GM12878 (cell line): ENCODE data around the gene CD63.

Experiments used
- BHLHE40 ChIP-seq, 2 experiments: fragments of 450-650 bp in 1 of 2; IDR thresholded peaks; 2 replicates each; pipeline ENCODE4 v1.6.1; 2011 to 2017; ENCODE audit warnings: low read depth in 2 of 2, borderline replicate concordance in 1 of 2, improper control_type of control experiment in 1 of 2, low read length in 1 of 2, mild to moderate bottlenecking in 1 of 2
- EP300 ChIP-seq, 2 experiments: fragments of 150-350 bp in 1 of 2; IDR thresholded peaks; 2 replicates each; pipeline ENCODE4 v1.6.1; 2011 to 2012; ENCODE audit warnings: low read depth in 2 of 2, low read length in 2 of 2, borderline replicate concordance in 1 of 2, improper control_type of control experiment in 1 of 2, inconsistent platforms in 1 of 2; ENCODE audit not compliant: control insufficient read depth in 1 of 2
- EZH2 ChIP-seq: IDR thresholded peaks from 2 replicates; pipeline ENCODE4 v1.6.1; 2012; ENCODE audit warnings: low read depth, mild to moderate bottlenecking, control low read depth, inconsistent platforms, low read length, borderline replicate concordance; ENCODE audit not compliant: control insufficient read depth
- NFYA ChIP-seq: IDR thresholded peaks from 2 replicates; pipeline ENCODE4 v1.6.1; 2011; ENCODE audit warnings: low read depth, mild to moderate bottlenecking, low read length, improper control_type of control experiment, borderline replicate concordance
- POLR2A ChIP-seq: IDR thresholded peaks from 2 replicates; pipeline ENCODE4 v1.6.1; 2011; ENCODE audit warnings: low read depth, mild to moderate bottlenecking, low read length
- POU2F2 ChIP-seq: IDR thresholded peaks from 3 replicates; pipeline ENCODE4 v1.6.1; 2011; ENCODE audit warnings: low read depth, mild to moderate bottlenecking, low read length, borderline replicate concordance
- SIN3A ChIP-seq: IDR thresholded peaks from 2 replicates; pipeline ENCODE4 v1.6.1; 2012; ENCODE audit warnings: low read depth, low read length, improper control_type of control experiment
- YY1 ChIP-seq: IDR thresholded peaks from 2 replicates; pipeline ENCODE4 v1.6.1; 2011; ENCODE audit warnings: low read depth, mild to moderate bottlenecking, low read length
- ZNF384 ChIP-seq: IDR thresholded peaks from 2 replicates; pipeline ENCODE4 v1.6.1; 2012; ENCODE audit warnings: low read depth, mild to moderate bottlenecking, low read length, improper control_type of control experiment, borderline replicate concordance
- TF ChIP-seq, protein P1 (sequence below), 3 experiments: IDR thresholded peaks in 2 of 3; conservative IDR thresholded peaks in 1 of 3; 2 replicates each; pipeline ENCODE4 v1.5.1; 2011; ENCODE audit warnings: low read depth in 3 of 3, low read length in 3 of 3, mild to moderate bottlenecking in 3 of 3, control low read depth in 2 of 3, moderate library complexity in 2 of 3, inconsistent platforms in 1 of 3, mixed read lengths in 1 of 3; ENCODE audit not compliant: control insufficient read depth in 2 of 3, insufficient read depth in 1 of 3; ENCODE audit errors: extremely low read depth in 1 of 3
- TF ChIP-seq, protein P2 (sequence below): fragments of 450-650 bp; IDR thresholded peaks from 2 replicates; pipeline ENCODE4 v1.6.1; 2016; ENCODE audit warnings: mild to moderate bottlenecking
- TF ChIP-seq, protein P3 (sequence below): IDR thresholded peaks from 2 replicates; pipeline ENCODE4 v1.6.1; 2012; ENCODE audit warnings: mild to moderate bottlenecking, low read depth, low read length

DNA sequence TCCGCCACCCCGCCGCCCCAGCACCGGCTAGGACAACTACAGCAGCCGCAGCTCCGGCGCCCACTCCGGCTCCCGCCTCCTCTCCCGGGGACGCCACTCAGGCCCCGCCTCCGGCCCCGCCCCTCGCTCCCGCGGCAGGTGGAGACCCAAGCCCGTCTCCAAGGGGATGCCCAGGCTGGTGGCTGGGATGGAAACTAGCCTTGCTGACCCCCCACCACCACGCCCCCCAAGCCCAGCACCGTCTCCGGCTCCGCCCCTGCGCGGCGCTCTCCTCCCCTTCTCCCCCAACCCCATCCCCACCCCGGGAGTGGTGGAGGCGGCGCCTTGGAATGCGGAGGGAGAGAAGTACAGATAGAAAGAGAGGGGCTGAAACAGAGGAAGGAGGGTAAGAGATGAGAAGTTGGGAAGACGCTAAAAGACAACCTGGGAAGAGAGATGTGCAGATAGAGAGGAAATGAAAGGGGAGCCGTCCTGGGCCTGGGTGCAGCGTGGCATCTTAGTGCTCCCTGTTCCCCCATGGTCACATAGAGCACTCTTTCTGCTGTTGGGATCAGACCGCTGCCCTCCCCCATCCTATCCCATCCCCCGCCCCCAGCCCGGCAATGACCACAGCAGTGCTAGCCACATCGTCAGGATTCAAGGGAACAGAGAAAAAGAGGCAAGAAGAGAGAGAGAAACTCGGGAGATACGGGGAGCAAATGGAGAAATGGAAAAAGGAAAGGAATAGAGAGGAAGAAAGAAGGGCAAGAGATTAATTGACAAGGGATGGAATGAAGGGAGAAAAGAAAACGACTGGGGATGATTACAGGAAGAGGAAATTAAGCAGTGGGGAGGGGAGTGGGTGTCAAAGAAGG lies 20.7 kb downstream of the CD63 start, which contains the start of gene ITGA7:
- TF ChIP-seq BHLHE40 (IDR thresholded peaks at IDR 0.05; ENCODE audit: borderline replicate concordance in 1 of 2, low read depth in 2 of 2, low read length in 1 of 2): no peak
- TF ChIP-seq, protein P1, sequence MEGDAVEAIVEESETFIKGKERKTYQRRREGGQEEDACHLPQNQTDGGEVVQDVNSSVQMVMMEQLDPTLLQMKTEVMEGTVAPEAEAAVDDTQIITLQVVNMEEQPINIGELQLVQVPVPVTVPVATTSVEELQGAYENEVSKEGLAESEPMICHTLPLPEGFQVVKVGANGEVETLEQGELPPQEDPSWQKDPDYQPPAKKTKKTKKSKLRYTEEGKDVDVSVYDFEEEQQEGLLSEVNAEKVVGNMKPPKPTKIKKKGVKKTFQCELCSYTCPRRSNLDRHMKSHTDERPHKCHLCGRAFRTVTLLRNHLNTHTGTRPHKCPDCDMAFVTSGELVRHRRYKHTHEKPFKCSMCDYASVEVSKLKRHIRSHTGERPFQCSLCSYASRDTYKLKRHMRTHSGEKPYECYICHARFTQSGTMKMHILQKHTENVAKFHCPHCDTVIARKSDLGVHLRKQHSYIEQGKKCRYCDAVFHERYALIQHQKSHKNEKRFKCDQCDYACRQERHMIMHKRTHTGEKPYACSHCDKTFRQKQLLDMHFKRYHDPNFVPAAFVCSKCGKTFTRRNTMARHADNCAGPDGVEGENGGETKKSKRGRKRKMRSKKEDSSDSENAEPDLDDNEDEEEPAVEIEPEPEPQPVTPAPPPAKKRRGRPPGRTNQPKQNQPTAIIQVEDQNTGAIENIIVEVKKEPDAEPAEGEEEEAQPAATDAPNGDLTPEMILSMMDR (IDR thresholded peaks at IDR 0.05 in 2 of 3, conservative IDR thresholded peaks at IDR 0.05 in 1 of 3; ENCODE audit: control insufficient read depth in 2 of 3, extremely low read depth in 1 of 3, insufficient read depth in 1 of 3, low read depth in 3 of 3, low read length in 3 of 3): no peak
- no peak for TF ChIP-seq EZH2
- no peak for TF ChIP-seq EP300 (IDR thresholded peaks at IDR 0.05; ENCODE audit: borderline replicate concordance in 1 of 2, control insufficient read depth in 1 of 2, low read depth in 2 of 2, low read length in 2 of 2)
- TF ChIP-seq POLR2A: no peak
- TF ChIP-seq, protein P2, sequence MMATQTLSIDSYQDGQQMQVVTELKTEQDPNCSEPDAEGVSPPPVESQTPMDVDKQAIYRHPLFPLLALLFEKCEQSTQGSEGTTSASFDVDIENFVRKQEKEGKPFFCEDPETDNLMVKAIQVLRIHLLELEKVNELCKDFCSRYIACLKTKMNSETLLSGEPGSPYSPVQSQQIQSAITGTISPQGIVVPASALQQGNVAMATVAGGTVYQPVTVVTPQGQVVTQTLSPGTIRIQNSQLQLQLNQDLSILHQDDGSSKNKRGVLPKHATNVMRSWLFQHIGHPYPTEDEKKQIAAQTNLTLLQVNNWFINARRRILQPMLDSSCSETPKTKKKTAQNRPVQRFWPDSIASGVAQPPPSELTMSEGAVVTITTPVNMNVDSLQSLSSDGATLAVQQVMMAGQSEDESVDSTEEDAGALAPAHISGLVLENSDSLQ: no peak
- TF ChIP-seq POU2F2: no peak
- no peak for TF ChIP-seq ZNF384
- TF ChIP-seq NFYA: no peak
- no peak for TF ChIP-seq YY1
- TF ChIP-seq, protein P3, sequence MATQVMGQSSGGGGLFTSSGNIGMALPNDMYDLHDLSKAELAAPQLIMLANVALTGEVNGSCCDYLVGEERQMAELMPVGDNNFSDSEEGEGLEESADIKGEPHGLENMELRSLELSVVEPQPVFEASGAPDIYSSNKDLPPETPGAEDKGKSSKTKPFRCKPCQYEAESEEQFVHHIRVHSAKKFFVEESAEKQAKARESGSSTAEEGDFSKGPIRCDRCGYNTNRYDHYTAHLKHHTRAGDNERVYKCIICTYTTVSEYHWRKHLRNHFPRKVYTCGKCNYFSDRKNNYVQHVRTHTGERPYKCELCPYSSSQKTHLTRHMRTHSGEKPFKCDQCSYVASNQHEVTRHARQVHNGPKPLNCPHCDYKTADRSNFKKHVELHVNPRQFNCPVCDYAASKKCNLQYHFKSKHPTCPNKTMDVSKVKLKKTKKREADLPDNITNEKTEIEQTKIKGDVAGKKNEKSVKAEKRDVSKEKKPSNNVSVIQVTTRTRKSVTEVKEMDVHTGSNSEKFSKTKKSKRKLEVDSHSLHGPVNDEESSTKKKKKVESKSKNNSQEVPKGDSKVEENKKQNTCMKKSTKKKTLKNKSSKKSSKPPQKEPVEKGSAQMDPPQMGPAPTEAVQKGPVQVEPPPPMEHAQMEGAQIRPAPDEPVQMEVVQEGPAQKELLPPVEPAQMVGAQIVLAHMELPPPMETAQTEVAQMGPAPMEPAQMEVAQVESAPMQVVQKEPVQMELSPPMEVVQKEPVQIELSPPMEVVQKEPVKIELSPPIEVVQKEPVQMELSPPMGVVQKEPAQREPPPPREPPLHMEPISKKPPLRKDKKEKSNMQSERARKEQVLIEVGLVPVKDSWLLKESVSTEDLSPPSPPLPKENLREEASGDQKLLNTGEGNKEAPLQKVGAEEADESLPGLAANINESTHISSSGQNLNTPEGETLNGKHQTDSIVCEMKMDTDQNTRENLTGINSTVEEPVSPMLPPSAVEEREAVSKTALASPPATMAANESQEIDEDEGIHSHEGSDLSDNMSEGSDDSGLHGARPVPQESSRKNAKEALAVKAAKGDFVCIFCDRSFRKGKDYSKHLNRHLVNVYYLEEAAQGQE: no peak
- no peak for TF ChIP-seq SIN3A
